HG03558 (cell line): ENCODE data around the gene TRIM59.
"Not testable (repeated sequence)": the region's sequence is repeated elsewhere in the genome, so short reads cannot be mapped to it uniquely, and the experiment has no call there.

Experiments used
- ATAC-seq: cut with Tn5 transposase; IDR thresholded peaks from one replicate; pipeline ENCODE4 v1.9.1; 2021; ENCODE audit warnings: moderate number of reproducible peaks; ENCODE audit not compliant: unreplicated experiment; ENCODE audit errors: extremely low read depth

Gene TRIM59

GRCh38 chr3:160459450-160459970, 9.9 kb upstream of the TRIM59 start:
- no peak for ATAC-seq

GRCh38 chr3:160458151-160458550, 8.6 kb upstream of the TRIM59 start:
- ATAC-seq = no peak

- ATAC-seq = no peak
Measured at GRCh38 chr3:160455846-160456245, 6.3 kb upstream of the TRIM59 start.

DNA sequence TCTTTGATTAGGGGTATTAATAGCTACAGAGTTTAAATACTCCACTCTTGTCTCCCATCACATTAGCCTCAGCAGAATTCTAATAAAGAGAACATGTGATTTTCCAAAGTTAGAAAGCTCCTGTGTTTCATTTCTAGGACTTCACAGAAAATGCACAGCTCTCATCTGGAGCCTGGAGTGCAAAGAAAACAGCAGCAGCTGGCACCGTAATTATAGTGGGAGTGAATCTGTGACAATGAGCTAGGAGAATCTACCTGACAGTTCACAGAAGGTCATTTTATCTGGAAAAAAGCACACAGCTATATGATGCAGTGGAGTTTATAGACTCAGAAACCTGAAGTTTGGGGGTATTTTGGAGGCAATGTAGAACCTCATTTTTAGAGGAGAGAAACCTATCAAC, 5.4 kb upstream of the TRIM59 start:
- no peak for ATAC-seq

DNA sequence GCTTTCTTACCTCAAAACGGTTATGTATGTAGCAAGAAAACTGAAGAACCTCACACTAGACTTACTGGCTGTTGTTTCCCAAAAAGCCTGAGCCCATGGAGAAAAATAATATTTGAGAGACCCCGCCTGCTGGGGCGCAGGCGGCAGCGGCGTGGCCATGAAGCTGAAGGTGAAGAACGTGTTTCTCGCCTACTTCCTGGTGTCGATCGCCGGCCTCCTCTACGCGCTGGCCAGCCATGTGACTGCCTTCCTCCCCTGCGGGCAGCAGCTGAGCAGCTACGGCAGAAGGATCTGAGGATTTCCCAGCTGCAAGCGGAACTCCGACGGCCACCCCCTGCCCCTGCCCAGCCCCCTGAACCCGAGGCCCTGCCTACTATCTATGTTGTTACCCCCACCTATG, 2.7 kb upstream of the TRIM59 start:
- ATAC-seq = not testable (repeated sequence)

DNA sequence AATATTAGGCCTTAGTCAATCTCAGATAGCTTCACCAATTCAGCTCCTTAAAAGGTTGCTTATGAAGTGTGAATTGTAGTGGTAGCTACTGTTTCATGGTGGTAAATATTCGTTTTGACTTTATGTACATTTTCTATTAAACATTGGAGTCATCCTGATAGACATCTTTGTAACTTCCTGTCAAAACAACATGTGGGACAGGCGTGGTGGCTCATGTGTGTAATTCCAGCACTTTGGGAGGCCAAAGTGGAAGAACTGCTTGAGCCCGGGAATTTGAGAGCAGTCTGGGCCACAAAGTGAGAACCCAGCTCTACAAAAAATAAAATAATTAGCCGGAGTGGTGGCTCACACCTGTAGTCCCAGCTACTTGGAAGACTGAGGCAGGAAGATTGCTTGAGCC, 2.0 kb upstream of the TRIM59 start:
- no peak for ATAC-seq

DNA sequence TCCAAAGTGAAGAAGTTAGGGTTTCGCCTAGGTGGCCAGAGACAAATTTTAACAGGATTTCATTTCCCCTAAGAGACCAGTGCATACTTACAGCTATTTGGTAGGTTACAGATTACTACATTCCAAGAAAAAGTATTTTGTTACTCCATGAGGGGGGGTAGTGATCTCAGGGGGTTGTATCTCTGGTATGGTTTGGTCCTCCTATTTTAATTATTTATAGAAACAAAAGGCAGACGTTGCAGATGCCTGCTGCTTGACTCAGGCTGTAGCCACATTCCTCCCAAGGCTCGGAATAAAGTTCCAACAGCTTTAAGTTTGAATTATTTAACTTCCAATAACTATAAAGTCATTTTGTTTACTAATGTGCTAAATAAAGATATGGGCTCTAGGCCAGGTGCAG, 1.3 kb upstream of the TRIM59 start:
- ATAC-seq = no peak

DNA sequence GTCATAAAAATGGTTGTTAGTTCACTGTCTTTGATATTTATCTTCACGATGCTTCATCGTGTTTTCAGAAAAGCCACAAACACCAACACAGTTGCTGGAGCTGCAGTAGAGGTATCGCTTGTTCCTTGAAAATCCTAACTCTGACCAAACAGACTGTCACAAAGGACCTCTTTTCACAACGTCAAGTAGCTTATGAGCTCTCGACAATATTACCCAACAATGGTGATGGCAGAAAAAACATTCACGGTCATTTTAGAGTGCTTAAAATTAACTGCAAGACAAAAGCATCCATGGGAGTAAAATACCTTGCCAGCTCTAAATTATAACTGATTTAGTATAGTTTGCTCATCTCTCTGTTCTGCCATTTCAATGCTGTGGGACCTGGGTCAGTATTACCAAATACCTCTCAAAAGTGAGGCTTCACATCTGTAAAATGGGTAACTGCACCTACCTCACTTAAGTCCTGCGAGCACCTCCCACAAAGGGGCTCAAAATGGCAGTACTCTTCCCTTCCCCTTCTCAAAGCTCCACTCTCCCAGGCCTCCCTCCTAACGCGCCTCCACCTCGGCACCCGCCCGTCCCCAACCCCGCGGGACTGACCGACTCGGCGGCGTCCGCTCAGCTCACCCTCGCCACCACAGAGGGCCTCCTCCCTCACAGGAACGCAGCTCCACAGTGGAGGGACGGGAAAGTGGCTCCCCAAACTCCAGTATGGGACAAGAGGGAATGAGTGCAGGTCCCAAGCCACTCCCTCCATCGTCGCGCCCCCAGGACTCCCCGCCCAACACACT, 546 bp downstream of the TRIM59 start:
- ATAC-seq = peak; percentile 13

DNA sequence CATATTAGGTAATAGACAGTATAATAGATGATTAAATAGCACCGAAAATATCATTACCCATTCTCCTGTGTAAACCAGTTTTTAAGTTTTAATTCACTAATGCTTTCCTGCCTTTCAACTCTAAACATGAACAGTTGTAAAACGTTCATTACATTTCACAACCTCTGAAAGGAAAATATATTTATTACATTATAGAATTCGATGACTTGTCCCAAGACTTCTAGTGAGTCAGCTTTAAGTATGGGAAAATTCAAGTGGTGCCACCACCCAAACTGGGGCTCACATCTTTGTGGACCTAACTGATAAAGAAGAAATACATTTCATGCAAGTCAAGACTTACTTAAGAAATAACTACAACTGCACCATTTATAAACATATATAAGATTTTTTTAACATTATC, 2.0 kb downstream of the TRIM59 start:
- no peak for ATAC-seq

DNA sequence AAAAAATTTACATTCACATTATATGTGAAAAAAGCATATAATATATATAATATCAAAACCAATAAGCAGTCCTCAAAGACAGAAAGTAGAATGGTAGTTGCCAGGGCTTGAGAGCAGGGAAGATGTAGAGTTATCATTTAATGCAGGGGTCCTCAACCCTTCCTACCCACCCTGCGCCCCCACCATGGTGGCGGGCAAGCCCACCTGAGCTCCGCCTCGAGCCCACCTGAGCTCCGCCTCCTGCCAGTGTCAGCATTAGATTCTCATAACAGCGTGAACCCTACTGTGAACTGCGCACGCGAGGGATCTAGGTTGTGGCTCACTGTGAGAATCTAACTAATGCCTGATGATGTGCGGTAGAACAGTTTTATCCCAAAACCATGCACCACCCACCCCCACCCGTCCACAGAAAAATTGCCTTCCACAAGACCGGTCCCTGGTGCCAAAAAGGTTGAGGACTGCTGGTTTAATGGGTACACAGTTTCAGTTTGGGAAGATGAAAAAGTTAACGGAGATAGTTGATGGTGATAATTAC, 3.0 kb downstream of the TRIM59 start:
- ATAC-seq = no peak

DNA sequence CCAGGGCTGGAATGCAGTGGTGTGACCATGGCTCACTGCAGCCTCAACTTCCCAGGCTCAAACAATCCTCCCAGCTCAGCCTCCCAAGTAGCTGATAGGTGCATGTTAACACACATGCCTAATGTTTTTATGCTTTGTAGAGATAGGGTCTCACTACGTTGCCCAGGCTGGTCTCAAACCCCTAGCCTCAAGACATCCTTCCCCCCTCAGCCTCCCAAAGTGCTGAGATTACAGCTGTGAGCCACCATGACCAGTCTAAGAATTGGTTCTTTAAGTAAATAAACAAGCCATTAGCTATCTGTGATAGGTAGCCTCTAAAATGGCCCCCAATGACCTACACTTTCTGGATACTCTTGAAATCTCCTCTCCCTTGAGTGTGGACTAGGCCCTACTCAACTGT, 3.7 kb downstream of the TRIM59 start:
- ATAC-seq = no peak

DNA sequence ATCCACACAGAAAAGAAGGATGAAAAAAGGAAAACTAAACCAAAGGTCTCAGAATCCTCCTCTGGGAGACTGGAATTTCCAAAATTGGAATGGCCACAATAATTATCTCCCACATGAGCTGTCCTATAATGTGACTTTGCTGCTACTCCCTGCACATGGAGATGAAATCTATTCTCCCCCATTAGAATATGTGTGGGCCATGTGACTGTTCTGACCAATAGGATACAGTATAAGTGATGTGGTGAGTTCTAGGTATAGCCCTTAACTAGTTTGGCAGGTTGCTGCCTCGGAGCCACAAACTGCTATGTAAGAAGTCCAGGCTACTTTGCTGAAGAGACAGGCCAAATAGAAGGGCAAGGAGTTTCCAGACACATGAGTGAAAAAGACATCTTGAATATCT, 5.2 kb downstream of the TRIM59 start:
- ATAC-seq = no peak

DNA sequence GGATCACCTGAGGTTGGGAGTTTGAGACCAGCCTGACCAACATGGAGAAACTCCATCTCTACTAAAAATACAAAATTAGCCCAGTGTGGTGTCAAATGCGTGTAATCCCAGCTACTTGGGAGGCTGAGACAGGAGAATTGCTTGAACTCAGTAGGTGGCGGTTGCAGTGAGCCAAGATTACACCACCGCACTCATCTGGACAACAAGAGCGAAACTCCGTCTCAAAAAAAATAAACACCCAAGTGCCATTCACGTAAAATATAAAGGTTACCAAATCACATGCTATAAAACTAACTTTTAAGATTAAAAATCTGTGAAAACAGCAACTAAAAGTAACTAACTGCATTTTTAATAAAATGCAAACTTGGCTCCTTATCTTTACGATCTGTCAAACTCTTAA, 8.9 kb downstream of the TRIM59 start:
- ATAC-seq = no peak

GRCh38 chr3:160437083-160437455, 12.5 kb downstream of the TRIM59 start:
- ATAC-seq = no peak

- ATAC-seq = no peak
Measured at GRCh38 chr3:160435747-160436146, 13.8 kb downstream of the TRIM59 start.

- ATAC-seq = no peak
Measured at GRCh38 chr3:160435095-160435494, 14.5 kb downstream of the TRIM59 start.

- no peak for ATAC-seq
Measured at GRCh38 chr3:160434071-160434470, 15.5 kb downstream of the TRIM59 start.

GRCh38 chr3:160427832-160428424, 21.7 kb downstream of the TRIM59 start:
- no peak for ATAC-seq

DNA sequence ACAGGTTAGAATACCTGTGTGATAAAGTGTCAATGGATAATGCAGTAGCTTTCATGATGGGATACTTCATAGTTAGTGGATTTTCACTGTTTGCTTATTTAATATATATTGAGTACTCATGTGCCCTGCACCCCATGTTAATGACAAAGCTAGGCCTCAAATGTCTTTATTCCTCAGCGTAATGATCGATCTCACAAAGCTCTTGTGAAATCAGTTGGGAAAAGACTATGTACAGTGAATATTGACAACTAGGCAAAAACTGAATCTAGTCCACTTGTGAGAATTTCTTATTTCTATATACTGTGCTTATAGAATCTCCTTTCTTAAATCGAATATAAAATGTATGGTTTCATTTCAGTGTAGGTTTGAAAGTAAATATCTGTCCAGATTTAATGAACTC, 32.3 kb downstream of the TRIM59 start:
- ATAC-seq = no peak

- ATAC-seq = no peak
Measured at GRCh38 chr3:160413613-160414248, 35.9 kb downstream of the TRIM59 start.

DNA sequence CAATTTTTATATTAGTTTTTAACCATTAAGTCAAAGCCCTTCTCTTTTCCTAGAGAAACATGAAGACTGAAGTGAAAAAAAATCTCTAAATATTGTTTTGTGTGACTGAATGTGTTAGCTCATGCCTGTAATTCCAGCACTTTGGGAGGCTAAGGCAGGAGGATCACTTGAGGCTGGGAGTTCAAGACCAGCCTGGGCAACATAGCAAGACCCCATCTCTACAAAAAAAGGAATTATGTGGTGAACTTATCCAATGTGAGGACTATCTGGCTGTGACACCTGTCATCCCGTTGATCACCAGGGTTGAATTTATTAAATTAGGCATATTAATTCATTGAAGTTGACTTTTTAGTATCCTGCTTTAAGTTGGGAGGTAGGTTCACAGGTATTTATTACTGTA, 37.1 kb downstream of the TRIM59 start:
- ATAC-seq = no peak
